Trophoblast cell (in vitro differentiated cells and primary cell): ENCODE measurements around the gene C19orf85.

Experiments used
- DNase-seq, 2 donors: peaks; one replicate each; pipeline ENCODE4 v3.0.0-alpha.2; 2016
- H2AFZ ChIP-seq: 2 replicates; pipeline ENCODE4 v1.6.1; 2013; ENCODE audit warnings: low read length, moderate library complexity, mild to moderate bottlenecking; ENCODE audit not compliant: insufficient read depth, poor library complexity
- H2AK5ac ChIP-seq: 2 replicates; pipeline ENCODE4 v1.6.1; 2013; ENCODE audit warnings: mild to moderate bottlenecking, low read length
- H2BK120ac ChIP-seq: 2 replicates; pipeline ENCODE4 v1.6.1; 2013; ENCODE audit warnings: low read length, mild to moderate bottlenecking, moderate library complexity; ENCODE audit not compliant: insufficient read depth, poor library complexity
- H2BK12ac ChIP-seq: 2 replicates; pipeline ENCODE4 v1.6.1; 2013; ENCODE audit warnings: mild to moderate bottlenecking, low read length, moderate library complexity
- H2BK5ac ChIP-seq: 2 replicates; pipeline ENCODE4 v1.6.1; 2013; ENCODE audit warnings: low read length, low read depth, moderate library complexity, mild to moderate bottlenecking; ENCODE audit not compliant: poor library complexity
- H3K14ac ChIP-seq: 2 replicates; pipeline ENCODE4 v1.6.1; 2013; ENCODE audit warnings: mild to moderate bottlenecking, low read length
- H3K18ac ChIP-seq: 2 replicates; pipeline ENCODE4 v1.6.1; 2013; ENCODE audit warnings: mild to moderate bottlenecking, low read length
- H3K23ac ChIP-seq: 2 replicates; pipeline ENCODE4 v1.6.1; 2013; ENCODE audit warnings: low read length
- H3K27ac ChIP-seq: 2 replicates; pipeline ENCODE4 v1.5.1; 2013; ENCODE audit warnings: low read depth, mild to moderate bottlenecking, inconsistent platforms, low read length, moderate library complexity
- H3K27me3 ChIP-seq: 2 replicates; pipeline ENCODE4 v1.6.1; 2013; ENCODE audit warnings: inconsistent platforms, mild to moderate bottlenecking, low read length, moderate library complexity; ENCODE audit not compliant: insufficient read depth
- H3K36me3 ChIP-seq, 2 experiments: 1 replicate in 1 of 2; 2 replicates in 1 of 2; pipeline ENCODE4 v1.6.1; 2013; ENCODE audit warnings: low read length in 2 of 2, mild to moderate bottlenecking in 2 of 2, moderate library complexity in 1 of 2; ENCODE audit not compliant: insufficient read depth in 2 of 2, control insufficient read depth in 1 of 2
- H3K4ac ChIP-seq: 2 replicates; pipeline ENCODE4 v1.6.1; 2013; ENCODE audit warnings: low read depth, mild to moderate bottlenecking, low read length, moderate library complexity
- H3K4me1 ChIP-seq, 2 experiments: 1 replicate in 1 of 2; 2 replicates in 1 of 2; pipeline ENCODE4 v1.6.1; 2013; ENCODE audit warnings: low read length in 2 of 2, mild to moderate bottlenecking in 2 of 2, moderate library complexity in 1 of 2; ENCODE audit not compliant: insufficient read depth in 2 of 2, control insufficient read depth in 1 of 2
- H3K4me2 ChIP-seq: 2 replicates; pipeline ENCODE4 v1.6.1; 2013; ENCODE audit warnings: inconsistent platforms, mild to moderate bottlenecking, low read length, moderate library complexity
- H3K4me3 ChIP-seq: 2 replicates; pipeline ENCODE4 v1.5.1; 2013; ENCODE audit warnings: mild to moderate bottlenecking, low read depth, low read length, inconsistent platforms
- H3K79me1 ChIP-seq: one replicate; pipeline ENCODE4 v1.6.1; 2013; ENCODE audit warnings: low read length
- H3K79me2 ChIP-seq: 2 replicates; pipeline ENCODE4 v1.6.1; 2013; ENCODE audit warnings: low read length, mild to moderate bottlenecking; ENCODE audit not compliant: control insufficient read depth, insufficient read depth, poor library complexity
- H3K9ac ChIP-seq: 2 replicates; pipeline ENCODE4 v1.6.1; 2013; ENCODE audit warnings: mild to moderate bottlenecking, low read length
- H3K9me3 ChIP-seq: 2 replicates; pipeline ENCODE4 v1.6.1; 2013; ENCODE audit warnings: low read depth, mild to moderate bottlenecking, control low read depth, inconsistent platforms, low read length; ENCODE audit not compliant: insufficient read depth
- H4K12ac ChIP-seq: 2 replicates; pipeline ENCODE4 v1.6.1; 2013; ENCODE audit warnings: low read depth, mild to moderate bottlenecking, low read length, moderate library complexity
- H4K8ac ChIP-seq: 2 replicates; pipeline ENCODE4 v1.6.1; 2013; ENCODE audit warnings: low read depth, mild to moderate bottlenecking, low read length, moderate library complexity
- H4K91ac ChIP-seq: one replicate; pipeline ENCODE4 v1.6.1; 2013; ENCODE audit warnings: low read depth, mild to moderate bottlenecking, low read length, moderate library complexity
- WGBS: extraction: QIAGEN DNeasy Blood & Tissue Kit; methylation state at CpG from one replicate; pipeline ENCODE4 v1.1.7; 2013; ENCODE audit warnings: missing lambda C conversion rate; ENCODE audit not compliant: insufficient read length, insufficient coverage; ENCODE audit errors: extremely low coverage; 5-methylcytosine and 5-hydroxymethylcytosine counted together

Gene C19orf85

GRCh38 chr19:55447421-55448174 lies 17.0 kb downstream of the C19orf85 start:
- H3K9ac ChIP-seq, result no peak overlapping the region
- H3K9me3 ChIP-seq, result peaks cover 20% of the 10 kb centered on the region
- H2AK5ac ChIP-seq, result no peak overlapping the region
- H3K4me1 ChIP-seq, result peaks cover 0 to 3% of the 10 kb centered on the region in 2 experiments
- H3K27ac ChIP-seq, result no peak overlapping the region
- H3K27me3 ChIP-seq, result peaks cover 46% of the 10 kb centered on the region
- H2BK5ac ChIP-seq, result no peak overlapping the region
- H2AFZ ChIP-seq, result no peak overlapping the region
- H2BK120ac ChIP-seq, result no peak overlapping the region
- no peak overlapping the region for H3K18ac ChIP-seq
- H3K79me1 ChIP-seq, result no peaks in the 10 kb centered on the region
- H3K4ac ChIP-seq, result no peak overlapping the region
- H4K8ac ChIP-seq, result no peak overlapping the region
- no peak for DNase-seq
- no peak overlapping the region for H3K23ac ChIP-seq
- no peak overlapping the region for H3K4me2 ChIP-seq
- no peak overlapping the region for H4K91ac ChIP-seq
- no peak overlapping the region for H3K14ac ChIP-seq
- no peak overlapping the region for H2BK12ac ChIP-seq
- no peaks in the 10 kb centered on the region for H3K36me3 ChIP-seq
- no CpG with 5 or more reads among the region's 16 CpGs for WGBS
- no peaks in the 10 kb centered on the region for H3K79me2 ChIP-seq
- no peak overlapping the region for H4K12ac ChIP-seq
- H3K4me3 ChIP-seq, result peak overlapping the region; percentile 44

- H3K27me3 ChIP-seq, result peaks cover 45% of the 10 kb centered on the region
- H3K4ac ChIP-seq, result no peak overlapping the region
- no peak overlapping the region for H3K23ac ChIP-seq
- H3K36me3 ChIP-seq, result no peaks in the 10 kb centered on the region
- H2BK120ac ChIP-seq, result no peak overlapping the region
- H2AFZ ChIP-seq, result no peak overlapping the region
- no peak overlapping the region for H3K18ac ChIP-seq
- no peaks in the 10 kb centered on the region for H3K79me2 ChIP-seq
- no peak overlapping the region for H3K9ac ChIP-seq
- H3K4me1 ChIP-seq, result no peaks in the 10 kb centered on the region
- H4K12ac ChIP-seq, result no peak overlapping the region
- H3K9me3 ChIP-seq, result peaks cover 19% of the 10 kb centered on the region
- H3K79me1 ChIP-seq, result no peaks in the 10 kb centered on the region
- no peak for DNase-seq
- no peak overlapping the region for H2BK12ac ChIP-seq
- no peak overlapping the region for H3K4me3 ChIP-seq
- H2AK5ac ChIP-seq, result no peak overlapping the region
- WGBS, result no CpG with 5 or more reads among the region's 8 CpGs
- H3K4me2 ChIP-seq, result no peak overlapping the region
- no peak overlapping the region for H3K14ac ChIP-seq
- no peak overlapping the region for H2BK5ac ChIP-seq
- H3K27ac ChIP-seq, result no peak overlapping the region
- no peak overlapping the region for H4K91ac ChIP-seq
- H4K8ac ChIP-seq, result no peak overlapping the region
Measured at GRCh38 chr19:55446060-55446459, 18.5 kb downstream of the C19orf85 start.

- DNase-seq, result no peak
- Histone ChIP-seq H4K12ac (no peak overlapping the region), H2BK12ac (no peak overlapping the region), H3K9me3 (peaks cover 27% of the 10 kb centered on the region), H2AK5ac (no peak overlapping the region), H3K27me3 (peaks cover 47% of the 10 kb centered on the region), H4K91ac (no peak overlapping the region), H3K4me1 (no peaks in the 10 kb centered on the region), H3K18ac (no peak overlapping the region), H4K8ac (no peak overlapping the region), H3K79me2 (no peaks in the 10 kb centered on the region), H3K4me3 (no peak overlapping the region), H3K4ac (no peak overlapping the region), H2AFZ (no peak overlapping the region), H3K23ac (no peak overlapping the region), H3K9ac (no peak overlapping the region), H2BK120ac (no peak overlapping the region), H3K14ac (no peak overlapping the region), H2BK5ac (no peak overlapping the region), H3K36me3 (no peaks in the 10 kb centered on the region), H3K4me2 (no peak overlapping the region), H3K79me1 (no peaks in the 10 kb centered on the region), H3K27ac (no peak overlapping the region)
- WGBS, result no CpG with 5 or more reads among the region's 11 CpGs
Measured at GRCh38 chr19:55444646-55445045, 19.9 kb downstream of the C19orf85 start.

- DNase-seq, result no peak
- no CpG with 5 or more reads among the region's 18 CpGs for WGBS
- no peak overlapping the region for H3K18ac ChIP-seq
Measured at GRCh38 chr19:55443824-55444480, 20.6 kb downstream of the C19orf85 start.

More at GRCh38 chr19:55443824-55444480, 20.6 kb downstream of the C19orf85 start:
- H3K27ac ChIP-seq, result no peak overlapping the region
- no peak overlapping the region for H4K8ac ChIP-seq
- peak overlapping the region; percentile 25 for H3K4me3 ChIP-seq
- no peaks in the 10 kb centered on the region for H3K4me1 ChIP-seq
- H3K9me3 ChIP-seq, result peaks cover 27% of the 10 kb centered on the region
- H2AK5ac ChIP-seq, result no peak overlapping the region
- H4K91ac ChIP-seq, result no peak overlapping the region
- H3K36me3 ChIP-seq, result no peaks in the 10 kb centered on the region
- no peaks in the 10 kb centered on the region for H3K79me2 ChIP-seq
- no peak overlapping the region for H2AFZ ChIP-seq
- no peak overlapping the region for H2BK12ac ChIP-seq
- no peak overlapping the region for H2BK5ac ChIP-seq
- no peak overlapping the region for H3K4ac ChIP-seq
- H4K12ac ChIP-seq, result no peak overlapping the region
- H3K23ac ChIP-seq, result no peak overlapping the region
- H3K79me1 ChIP-seq, result no peaks in the 10 kb centered on the region
- no peak overlapping the region for H2BK120ac ChIP-seq
- no peak overlapping the region for H3K9ac ChIP-seq
- no peak overlapping the region for H3K4me2 ChIP-seq
- H3K14ac ChIP-seq, result no peak overlapping the region
- H3K27me3 ChIP-seq, result peaks cover 50% of the 10 kb centered on the region
